GM19372 (cell line): ENCODE data around the gene TLE5.

Experiments
- ATAC-seq: cut with Tn5 transposase; IDR thresholded peaks from one replicate; pipeline ENCODE4 v1.9.1; 2021; ENCODE audit warnings: mild to moderate bottlenecking, low read depth, moderate library complexity; ENCODE audit not compliant: unreplicated experiment

The TLE5 gene, protein sequence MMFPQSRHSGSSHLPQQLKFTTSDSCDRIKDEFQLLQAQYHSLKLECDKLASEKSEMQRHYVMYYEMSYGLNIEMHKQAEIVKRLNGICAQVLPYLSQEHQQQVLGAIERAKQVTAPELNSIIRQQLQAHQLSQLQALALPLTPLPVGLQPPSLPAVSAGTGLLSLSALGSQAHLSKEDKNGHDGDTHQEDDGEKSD

DNA sequence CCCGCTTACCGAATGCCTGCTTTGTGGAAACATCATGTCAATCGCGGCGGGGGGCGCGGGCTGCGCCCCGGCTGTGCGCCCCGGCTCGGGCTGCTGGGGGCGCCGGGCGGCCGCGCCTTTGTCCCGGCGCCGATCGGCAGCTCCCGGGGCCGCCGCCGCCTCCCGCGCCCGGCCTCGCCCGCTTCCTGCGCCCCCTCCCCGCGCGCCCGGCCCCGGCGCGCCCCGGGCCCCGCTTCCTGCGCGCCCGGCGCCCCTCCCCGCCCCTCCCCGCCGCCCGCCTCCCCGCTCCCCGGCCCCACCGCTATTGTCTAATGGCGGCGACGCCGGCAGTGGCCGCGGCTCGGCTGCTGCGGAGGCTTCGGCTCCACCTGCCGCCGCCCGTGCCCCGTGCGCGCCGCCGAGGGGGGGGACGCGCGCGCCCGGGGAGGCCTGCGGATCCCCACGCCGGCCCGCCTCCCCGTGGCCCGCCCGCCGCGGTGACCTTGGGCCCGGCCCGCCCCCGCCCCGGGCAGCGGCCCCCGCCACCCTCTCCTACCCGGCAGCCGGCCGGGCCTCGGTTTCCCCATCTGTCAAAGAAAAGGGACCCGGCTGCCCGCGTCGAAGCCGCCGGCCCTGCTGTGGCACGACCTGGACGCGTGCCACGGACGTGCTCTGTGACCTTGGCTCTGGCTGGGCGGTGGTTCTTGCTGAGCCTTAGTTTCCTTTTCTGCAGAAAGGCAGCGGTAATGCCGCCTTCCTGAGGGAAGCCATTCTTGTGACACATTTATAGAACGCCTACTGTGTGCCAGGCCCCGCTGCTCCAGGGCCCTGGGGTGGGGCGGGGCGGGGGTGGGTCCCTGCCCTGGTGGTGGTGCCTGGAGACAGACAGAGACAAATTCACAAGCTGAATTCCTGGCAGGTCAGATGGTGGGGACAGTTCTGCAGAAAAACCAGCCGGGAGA, at the start of gene TLE5:
TSS of gene TLE5 (minus strand) at position 331 of the 941 bp plus-strand sequence. CDS start at position 36, 295 bp downstream.
- ATAC-seq = no peak

DNA sequence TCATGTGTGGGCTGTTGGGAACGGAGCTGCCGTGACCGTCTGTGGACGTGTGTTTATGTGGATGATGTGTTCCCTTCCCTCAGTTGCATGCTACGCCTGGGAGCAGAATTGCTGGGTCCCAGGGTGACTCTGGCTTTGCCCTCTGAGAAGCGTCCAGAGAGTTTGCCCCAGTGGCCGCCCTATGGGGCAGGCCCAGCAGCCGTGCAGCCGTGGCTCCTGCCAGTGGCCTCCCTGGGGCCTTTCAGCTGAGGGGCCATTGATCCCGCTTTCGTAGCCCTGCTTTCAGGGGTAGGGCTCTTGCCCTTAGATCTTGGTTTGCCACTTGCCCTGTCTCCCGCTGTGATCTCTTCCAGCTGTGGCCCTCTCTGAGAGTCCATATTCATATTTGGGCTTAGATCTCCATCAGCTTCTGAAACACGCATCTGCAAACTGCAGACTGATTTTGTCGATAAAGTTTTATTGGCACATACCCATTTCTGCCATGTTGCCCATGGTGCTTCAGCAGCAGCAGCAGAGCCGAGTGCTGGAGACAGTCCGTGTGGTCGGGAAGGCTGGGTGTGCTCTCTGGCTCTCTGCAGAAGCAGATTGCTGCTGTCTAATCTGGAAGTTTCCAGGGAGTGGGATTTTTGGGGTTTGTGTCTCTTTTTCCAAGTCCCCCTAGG, 49.4 kb upstream of the TLE5 start:
- ATAC-seq = no peak

DNA sequence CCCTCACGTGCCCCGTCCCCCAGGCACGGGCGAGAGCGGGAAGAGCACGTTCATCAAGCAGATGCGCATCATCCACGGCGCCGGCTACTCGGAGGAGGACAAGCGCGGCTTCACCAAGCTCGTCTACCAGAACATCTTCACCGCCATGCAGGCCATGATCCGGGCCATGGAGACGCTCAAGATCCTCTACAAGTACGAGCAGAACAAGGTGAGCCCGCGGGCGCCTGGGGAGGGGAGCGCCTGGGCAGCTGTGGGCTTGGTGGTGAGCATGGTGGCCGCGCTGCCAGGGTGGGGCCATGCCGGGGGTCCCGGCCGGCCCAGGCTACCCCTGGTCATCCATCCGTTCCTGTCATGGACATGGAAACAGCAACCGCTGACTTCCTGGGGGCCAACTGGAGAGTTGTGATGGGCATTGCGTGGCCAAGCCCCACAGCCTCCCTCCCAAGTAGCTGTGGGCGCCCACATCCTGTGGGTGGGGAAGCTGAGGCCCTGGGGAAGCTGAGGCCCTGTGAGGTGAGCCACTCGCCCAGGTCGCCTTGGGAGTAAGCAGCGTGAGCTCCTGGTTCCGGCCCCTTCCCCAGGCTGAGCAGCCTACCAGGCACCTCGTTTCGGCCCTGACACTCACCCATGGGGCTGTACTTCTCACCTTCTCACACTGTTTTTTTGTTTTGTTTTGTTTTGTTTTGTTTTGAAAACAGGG, 48.0 kb upstream of the TLE5 start:
- no peak for ATAC-seq

DNA sequence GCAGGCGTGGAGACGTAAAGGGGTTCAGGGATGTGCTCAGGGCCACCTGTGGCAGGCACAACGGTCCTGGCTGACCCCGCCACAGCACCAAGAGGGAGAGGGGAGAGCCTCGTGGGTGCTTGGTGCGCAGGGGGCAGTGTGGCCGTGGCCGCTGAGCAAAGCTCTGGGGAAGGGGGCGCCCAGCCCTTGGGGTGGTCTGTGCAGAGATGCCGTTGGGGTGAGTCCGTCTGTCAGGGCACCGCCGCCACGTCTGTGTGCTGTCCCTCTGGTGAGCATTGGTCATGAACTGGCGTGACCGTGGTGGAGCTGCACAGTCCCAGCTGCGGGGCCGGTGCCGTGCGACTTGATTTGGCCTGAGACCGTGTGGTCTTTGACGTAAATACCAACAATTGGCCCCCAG, 47.2 kb upstream of the TLE5 start:
- ATAC-seq = no peak

DNA sequence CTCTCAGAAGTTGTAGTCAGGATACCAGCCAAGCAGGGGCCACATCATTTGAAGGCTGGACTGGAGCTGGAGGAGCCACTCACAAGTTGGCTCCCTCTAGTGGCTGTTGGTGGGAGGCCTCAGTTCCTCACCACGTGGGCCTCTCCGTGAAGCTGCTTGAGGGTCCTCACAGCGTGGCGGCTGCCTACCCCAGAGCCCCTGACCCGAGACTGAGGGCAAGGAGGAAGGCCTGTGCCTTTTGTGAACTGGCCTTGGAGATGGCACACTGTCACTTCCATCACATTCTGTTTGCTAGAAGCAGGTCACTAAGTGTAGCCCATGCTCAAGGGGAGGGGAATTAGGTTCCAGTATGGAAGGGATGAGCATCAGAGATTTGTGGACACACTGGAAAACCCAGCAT, 46.5 kb upstream of the TLE5 start:
- ATAC-seq = no peak

DNA sequence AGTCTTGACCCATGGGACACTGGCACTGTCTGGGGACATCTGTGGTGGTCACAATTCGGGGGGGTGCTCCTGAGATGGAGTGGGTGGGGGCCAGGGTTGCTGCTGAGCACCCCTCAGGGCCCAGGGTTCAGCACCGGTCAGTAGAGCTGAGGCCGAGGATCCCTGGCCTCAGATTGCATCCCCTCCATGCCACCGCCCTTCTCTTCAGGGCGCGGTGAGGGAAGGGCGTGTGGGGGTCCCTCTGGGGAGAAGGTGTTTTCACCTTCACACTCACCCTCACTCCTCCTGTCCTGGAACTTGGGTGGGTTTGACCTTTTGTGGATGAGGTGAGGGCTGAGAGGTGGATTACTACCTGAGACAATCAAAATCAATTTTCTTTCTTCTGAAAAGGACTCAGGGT, 45.4 kb upstream of the TLE5 start:
- ATAC-seq = no peak

DNA sequence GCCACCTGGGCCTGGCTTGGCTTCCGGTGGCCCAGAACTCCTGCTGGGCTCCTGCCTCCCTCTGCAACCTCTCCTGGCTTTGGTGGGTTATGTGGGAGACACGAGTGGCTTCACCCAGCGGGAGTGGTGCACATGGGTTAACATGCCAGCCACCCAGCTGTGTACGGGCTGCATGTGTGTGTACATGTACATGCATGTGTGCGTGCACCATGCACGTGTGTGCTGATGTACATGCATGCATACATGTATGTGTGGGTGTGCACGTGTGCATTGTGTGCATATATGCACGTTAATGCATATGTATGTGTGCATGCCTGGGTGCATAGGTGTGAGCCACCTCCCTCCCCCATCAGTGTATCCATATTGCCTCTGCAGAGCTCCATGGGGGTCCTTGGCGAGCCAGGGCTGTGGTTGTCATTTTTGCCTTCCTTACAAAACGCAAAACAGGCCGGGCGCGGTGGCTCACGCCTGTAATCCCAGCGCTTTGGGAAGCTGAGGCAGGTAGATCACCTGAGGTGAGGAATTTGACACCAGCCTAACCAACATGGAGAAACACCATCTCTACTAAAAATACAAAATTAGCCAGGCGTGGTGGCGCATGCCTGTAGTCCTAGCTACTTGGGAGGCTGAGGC, 44.3 kb upstream of the TLE5 start:
- no peak for ATAC-seq

DNA sequence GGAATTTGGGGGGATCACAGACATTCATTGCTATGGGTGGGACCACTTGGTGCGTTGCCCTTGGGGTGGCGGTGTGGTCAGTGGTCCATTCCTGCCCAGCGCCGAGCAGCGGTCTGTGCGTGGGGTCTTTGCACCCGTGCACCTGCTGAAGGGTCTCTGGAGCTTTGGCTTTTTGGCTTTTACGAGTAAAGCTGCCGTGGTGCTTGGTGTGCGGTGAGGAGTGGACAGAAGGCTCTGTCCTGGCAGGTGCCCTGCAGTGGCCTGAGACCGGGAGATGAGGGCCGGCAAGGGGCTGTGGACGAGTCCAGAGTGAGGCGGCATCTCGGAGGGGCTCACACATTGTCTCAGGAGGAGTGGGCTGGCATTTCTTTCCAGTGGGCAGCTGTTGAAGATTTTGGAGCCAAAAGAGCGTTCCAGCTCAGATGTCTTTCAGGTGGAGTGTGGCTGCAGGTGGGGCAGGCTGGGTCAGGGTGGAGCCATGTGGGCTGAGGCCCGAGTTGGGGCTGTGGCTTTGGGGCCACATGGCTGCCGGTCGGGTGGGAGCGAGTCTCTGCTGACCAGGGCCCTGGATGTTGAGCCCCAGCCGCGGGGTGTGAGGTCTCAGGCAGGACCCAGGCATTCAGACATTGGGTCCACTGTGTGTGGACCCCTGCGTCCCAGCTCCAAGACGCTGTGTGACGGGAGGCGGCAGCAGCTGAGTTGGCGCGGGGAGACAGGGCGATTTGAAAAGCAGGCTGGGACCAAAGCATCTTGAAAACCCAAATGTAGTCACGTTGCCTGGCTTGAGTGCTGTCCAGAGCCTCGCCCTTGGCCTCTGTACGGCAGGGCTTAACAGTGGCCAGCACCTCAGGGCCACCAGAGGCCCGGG, 43.6 kb upstream of the TLE5 start:
- ATAC-seq = no peak

DNA sequence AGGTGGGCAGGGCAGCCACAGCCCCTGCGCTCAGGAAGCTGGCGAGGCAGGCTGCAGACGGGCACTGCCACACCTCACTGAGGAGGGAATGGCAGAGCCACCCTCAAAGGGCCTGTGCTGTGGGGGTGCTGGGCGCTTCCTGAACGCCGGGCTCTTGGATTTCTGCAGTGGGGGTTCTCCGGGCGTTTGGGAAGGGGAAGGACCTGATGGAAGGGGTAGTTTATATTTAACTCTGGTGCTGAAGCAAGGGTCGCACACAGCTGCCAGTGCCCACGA, 42.4 kb upstream of the TLE5 start:
- ATAC-seq = no peak

DNA sequence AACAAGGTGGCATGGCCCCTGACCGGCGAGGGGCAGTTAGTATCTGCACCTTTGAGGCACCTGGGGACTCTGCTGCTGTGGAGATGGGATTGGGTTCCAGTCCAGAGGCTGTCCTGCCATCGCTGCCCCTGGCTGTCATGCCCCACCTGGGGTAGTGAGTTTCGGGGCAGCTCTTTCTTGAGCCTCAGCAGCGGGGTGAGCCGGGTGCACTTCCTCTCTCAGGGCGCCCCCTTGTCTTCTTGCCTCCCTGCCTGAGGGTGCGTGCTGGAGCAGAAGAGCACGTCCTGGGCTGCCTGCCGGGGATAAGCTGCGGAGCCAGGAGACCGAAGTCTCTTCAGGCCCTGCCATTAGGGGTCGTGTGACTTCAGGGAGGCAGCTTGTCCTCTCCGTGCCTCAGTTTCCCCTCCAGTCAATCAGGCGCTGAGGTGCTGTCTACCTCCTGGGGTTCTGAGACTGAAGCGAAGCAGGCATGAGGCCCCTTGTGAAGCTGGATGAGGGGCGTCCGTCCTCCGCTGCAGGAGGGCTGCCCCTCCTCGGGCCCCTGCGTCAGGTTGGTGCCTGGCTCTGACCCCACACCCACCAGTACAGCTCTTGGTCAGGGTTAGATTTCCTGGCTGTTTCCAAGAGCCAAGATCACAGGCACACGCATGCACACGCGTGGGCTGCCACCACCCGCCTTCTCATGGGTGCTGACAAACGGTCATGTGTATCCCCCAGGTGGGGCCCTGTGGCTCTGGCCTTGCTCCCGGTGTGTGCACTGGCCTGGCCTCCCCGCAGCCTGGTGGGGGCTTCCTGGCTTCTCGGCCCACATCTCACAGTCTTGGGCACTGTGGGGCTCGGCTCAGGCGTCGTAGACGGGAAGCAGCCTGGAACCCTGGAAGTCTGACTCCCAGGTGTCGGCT, 40.2 kb upstream of the TLE5 start:
- ATAC-seq = no peak

DNA sequence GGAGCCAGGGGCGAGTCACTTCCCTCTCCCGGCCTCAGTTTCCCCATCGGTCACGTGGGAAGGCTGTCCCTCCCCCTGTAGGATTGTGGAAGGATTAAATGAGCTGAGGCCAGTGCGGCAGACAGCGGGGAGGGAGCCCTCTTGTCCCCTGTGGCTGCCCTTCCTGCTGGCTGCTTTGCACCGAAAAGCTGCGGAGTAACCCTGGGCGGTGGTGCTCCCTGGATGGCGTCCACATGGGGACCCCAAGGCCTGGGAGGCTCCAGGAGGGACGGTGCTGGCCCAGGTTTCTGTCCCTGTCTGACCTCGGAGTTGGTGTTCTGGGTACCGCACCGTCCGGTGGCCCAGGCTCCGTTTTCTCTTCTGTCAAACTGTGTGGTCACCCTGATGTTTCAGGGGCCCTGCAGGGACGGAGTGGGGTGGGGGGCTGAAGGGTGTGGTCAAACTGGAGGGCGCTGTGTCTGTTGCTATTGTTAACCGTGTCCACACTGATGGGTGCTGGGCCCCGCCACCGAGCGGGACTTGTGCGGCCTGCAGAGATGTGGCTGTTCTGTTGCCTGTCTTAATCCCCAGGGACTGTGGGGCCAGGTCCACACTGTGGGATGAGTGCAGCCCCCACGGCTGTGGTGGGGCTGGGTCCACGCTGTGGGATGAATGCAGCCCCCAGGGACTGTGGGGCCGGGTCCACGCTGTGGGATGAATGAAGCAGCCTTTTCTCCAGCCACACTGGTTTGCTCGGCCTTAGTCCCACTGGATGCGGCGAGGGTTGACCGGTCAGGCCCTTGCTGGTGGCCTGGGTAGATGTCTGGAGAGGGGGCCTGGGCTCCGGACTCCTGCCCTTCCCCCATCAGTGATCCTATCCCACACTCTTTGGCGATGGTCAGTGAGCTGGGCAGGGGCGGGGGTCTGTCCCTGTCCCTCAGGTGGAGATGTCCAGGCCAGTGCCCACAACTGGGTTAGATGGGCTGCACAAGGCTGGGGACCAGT, 38.7 kb upstream of the TLE5 start:
- ATAC-seq = no peak

DNA sequence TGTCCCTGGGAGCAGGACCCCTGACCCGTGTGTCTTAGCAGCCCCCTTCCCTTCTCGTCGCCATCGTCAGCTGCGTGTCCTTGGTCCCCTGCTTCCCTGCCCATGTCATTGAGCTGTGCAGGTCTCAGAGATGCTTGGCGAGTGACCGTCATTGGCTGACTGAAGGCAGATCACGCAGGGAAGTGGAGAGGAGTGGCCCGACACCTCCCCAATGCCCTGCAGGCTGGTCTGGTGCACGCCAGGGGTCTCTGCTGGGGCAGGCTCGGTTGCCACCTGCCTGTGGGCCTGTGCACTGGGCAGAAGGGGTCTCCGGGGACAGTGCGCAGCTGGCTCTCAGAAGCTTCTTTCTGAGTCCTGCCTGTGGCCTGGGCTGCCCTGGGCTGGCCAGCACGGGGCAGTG, 38.0 kb upstream of the TLE5 start:
- no peak for ATAC-seq

DNA sequence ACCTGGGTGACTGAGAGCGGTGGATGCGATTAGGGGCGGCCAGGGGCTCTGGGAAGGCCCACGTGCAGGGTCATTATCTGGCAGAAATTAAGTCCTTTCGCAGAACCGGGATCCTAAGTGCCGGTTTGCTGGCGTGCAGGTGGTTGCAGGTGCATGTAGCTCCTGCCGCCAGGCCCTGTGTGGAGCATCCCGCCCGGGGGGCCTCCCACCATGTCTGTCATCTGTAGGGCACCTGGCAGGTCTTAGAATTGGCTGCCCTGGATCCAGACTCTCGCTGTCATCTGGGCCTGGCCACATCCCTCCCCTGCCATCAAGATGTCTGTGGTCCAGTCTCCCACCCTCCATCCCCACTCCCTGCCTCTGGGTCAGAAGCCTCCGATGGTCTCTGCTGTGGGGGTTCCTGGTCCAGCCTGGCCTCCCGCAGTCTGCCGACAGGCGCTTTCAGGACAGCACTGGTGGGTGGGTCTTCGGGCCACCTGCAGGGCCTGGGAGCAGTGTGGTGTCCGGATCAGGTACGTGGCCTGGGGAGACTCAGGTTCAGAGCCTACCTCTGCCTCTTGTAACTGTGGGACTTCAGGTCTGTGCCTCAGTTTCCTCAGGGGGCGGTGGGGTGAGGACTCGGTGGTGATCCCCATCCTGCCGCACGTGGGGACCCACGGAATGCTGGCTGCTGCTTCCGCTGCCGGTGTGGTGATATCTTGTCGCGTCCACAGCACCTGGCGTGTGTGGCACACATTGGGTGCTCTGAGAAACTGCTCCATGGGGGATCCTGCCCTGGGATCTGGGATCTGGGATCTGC, 37.3 kb upstream of the TLE5 start:
- no peak for ATAC-seq

DNA sequence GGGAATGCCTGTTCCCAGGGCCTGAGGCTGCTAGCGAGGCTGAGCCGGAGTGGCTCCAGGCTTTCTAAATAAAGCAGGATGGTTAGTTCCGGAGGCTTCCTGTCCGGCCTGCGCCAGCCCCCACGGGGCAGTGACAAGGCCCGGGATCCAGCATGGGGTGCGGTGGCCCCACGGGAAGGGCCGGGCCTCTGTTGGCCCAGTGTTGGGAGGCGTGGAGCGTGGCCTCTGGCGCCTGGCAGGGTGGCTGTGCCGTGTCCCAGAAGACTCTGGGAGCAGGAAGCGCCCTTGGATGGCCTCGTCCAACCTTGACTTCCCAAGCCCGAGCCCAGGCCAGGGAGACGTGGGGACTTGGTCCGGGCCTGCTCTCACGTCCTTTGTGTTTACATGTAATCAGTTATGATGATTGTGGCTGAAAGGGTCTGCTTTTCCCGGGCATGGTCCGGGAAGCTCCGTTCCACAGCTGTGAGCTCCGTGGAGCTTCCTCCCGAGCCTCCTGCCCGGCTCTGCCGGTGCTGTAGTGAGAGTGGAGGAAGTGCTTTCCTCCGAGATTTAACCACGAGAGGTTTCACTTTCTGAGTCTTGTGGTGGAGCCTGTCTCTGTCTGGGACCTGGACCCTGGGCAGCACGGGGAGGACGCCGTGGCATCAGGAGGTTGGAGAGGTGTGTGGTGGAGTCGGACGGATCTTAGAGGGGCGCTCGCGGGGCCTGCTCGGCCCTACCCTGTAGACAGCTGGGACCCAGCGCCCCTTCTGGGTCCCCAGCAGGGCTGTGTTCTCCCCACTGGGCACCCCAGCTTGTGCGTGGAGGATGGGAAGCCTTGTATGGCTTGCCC, 36.4 kb upstream of the TLE5 start:
- no peak for ATAC-seq

DNA sequence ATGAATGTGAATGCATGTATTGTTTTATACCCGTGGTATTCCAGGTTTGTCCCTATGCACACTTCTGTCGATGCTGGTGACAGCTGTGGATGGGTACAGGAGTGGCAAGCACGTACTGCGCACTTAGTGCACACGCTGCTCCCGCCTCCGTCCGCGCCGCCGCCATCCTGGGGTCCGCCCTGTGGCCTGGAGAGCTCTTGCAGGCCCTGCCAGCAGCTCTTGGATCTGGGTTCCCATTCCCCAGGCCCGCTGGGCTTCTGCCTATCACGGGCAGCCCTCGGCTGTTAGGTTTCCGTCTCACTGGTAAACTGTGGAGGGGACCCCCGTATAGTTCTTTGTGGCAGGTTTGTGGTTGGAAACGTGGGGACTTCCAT, 35.8 kb upstream of the TLE5 start:
- ATAC-seq = no peak

DNA sequence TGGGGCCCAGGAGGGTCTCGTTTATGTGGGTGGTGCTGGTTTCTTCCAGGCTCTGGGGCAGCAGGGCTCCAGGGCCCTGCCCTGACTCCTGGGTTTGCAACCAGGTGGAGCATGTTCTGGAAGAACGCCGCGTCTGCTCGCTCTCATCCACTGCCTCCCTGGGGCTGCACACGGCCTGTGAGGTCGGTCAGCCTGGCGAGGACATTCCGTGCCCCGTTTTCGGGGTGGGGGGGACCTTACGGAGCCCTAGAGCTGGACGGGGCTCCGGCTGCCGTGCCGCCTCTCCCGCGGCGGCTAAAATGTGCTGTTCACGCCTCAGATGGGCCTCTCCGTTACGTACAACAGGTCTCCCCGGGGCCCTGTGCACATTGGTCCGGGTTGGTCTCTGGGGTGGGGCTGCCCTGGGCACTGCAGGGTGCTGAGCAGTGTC, 35.2 kb upstream of the TLE5 start:
- ATAC-seq = no peak
